HEK293 (cell line): ENCODE results near the gene ATG4B.

Experiments
- TF ChIP-seq, protein P1 (sequence below): fragments of 450-650 bp; formaldehyde crosslinking; IDR thresholded peaks from 2 replicates; pipeline ENCODE4 v1.5.1; 2016; ENCODE audit warnings: missing biosample characterization, missing genetic modification characterization
- TF ChIP-seq, protein P2 (sequence below): fragments of 450-650 bp; formaldehyde crosslinking; IDR thresholded peaks from 2 replicates; pipeline ENCODE4 v1.5.1; 2016; ENCODE audit warnings: missing biosample characterization, missing genetic modification characterization, low read depth

DNA sequence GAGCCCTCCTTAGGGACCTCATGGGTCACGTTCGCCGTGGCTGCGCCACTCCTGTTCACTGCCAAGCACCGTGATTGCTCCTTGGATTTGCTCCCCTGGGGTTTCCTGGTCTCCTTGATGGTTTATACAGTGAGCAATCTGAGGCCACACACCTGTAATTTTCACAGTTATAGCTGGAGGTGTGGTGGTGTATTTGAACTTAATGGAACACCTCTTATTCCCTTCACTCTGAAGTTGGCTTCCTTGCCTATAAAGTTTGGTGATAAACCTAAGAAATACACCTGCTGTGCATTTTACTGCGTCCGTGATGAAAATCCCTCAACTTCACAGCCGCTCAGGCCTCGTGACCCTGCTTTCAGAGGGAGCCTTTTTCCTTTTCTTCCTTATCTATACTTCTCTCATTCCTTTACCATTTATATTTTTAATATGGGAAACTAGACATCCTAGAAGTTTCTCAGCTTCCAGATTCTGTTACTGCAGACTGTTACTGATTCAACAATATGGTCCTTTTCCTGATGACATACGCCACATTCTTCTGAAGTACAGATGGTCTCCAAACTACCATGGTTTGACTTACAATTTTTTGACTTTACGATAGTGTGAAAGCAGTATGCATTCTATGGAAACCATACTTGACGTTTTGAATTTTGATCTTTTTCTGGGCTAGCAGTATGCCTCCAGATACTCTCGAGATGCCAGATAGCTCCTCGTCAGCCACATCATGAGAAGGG lies 8.6 kb downstream of the ATG4B start:
- TF ChIP-seq, protein P1, sequence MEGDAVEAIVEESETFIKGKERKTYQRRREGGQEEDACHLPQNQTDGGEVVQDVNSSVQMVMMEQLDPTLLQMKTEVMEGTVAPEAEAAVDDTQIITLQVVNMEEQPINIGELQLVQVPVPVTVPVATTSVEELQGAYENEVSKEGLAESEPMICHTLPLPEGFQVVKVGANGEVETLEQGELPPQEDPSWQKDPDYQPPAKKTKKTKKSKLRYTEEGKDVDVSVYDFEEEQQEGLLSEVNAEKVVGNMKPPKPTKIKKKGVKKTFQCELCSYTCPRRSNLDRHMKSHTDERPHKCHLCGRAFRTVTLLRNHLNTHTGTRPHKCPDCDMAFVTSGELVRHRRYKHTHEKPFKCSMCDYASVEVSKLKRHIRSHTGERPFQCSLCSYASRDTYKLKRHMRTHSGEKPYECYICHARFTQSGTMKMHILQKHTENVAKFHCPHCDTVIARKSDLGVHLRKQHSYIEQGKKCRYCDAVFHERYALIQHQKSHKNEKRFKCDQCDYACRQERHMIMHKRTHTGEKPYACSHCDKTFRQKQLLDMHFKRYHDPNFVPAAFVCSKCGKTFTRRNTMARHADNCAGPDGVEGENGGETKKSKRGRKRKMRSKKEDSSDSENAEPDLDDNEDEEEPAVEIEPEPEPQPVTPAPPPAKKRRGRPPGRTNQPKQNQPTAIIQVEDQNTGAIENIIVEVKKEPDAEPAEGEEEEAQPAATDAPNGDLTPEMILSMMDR (tag by site-specific recombination), result no peak
- TF ChIP-seq, protein P2, sequence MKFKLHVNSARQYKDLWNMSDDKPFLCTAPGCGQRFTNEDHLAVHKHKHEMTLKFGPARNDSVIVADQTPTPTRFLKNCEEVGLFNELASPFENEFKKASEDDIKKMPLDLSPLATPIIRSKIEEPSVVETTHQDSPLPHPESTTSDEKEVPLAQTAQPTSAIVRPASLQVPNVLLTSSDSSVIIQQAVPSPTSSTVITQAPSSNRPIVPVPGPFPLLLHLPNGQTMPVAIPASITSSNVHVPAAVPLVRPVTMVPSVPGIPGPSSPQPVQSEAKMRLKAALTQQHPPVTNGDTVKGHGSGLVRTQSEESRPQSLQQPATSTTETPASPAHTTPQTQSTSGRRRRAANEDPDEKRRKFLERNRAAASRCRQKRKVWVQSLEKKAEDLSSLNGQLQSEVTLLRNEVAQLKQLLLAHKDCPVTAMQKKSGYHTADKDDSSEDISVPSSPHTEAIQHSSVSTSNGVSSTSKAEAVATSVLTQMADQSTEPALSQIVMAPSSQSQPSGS (tag by site-specific recombination), result no peak
